K562 (cell line): ENCODE measurements around the gene YIF1A. TPM values are rescaled to one million over a fixed set of nuclear protein-coding genes. Genes with fewer than 3 reads are reported as not detected.

ENCODE experiments used
- ATAC-seq: fragments of 200-7000 bp; cut with Tn5 transposase; 3 replicates; pipeline ENCODE4 v1.9.1; 2020; ENCODE audit warnings: moderate library complexity
- BruUV-seq: library from RNA; stranded (reverse); fragments of 400-500 nt; replicated peaks from 2 replicates; lab custom pipeline; 2021; lab: Mats Ljungman, UMichigan
- CTCF ChIA-PET: fragments of 300-600 bp; formaldehyde crosslinking; extraction: SDS; loops from one replicate; lab custom pipeline; 2021; ENCODE audit warnings: low intra/inter-chr PET ratio; lab: Yijun Ruan, JAX
- POLR2A ChIA-PET: fragments of 300-600, 350-650 bp; sonication (Branson Sonifier 250); formaldehyde crosslinking; extraction: SDS; loops from one replicate; lab custom pipeline; 2021; ENCODE audit warnings: antibody characterized with exemption, inconsistent platforms; lab: Yijun Ruan, JAX
- DNase-seq, 4 experiments: peaks; one replicate each; pipeline versions ENCODE4 v3.0.0 to v3.0.0-alpha.2; 2011 to 2018; ENCODE audit warnings: low spot score in 3 of 4, mixed read lengths in 3 of 4; ENCODE audit errors: extremely low read depth in 1 of 4
- FAIRE-seq: peaks from 2 replicates; lab custom pipeline; 2011; peaks lifted over from hg19 to GRCh38; lab: Jason Lieb, UNC
- H2AFZ ChIP-seq: 2 replicates; pipeline ENCODE4 v1.6.0; 2011; ENCODE audit warnings: low read depth, low read length, control low read depth, inconsistent platforms
- H3K27ac ChIP-seq: fragments of 200-600 bp; 3 replicates; pipeline ENCODE4 v1.8.0; 2011; ENCODE audit warnings: low read depth, mild to moderate bottlenecking, control low read depth, inconsistent platforms, low read length, moderate library complexity, mixed read lengths; ENCODE audit errors: extremely low read depth
- H3K27me3 ChIP-seq, 2 experiments: fragments of 300-600 bp in 1 of 2; 2 replicates in 1 of 2; 3 replicates in 1 of 2; pipeline versions ENCODE4 v1.6.0 to v1.8.0; 2011; ENCODE audit warnings: inconsistent platforms in 2 of 2, low read length in 2 of 2, mild to moderate bottlenecking in 1 of 2, mixed read lengths in 1 of 2, moderate library complexity in 1 of 2; ENCODE audit not compliant: control insufficient read depth in 2 of 2, insufficient read depth in 2 of 2
- H3K36me3 ChIP-seq: fragments of 300-600 bp; 3 replicates; pipeline ENCODE4 v1.8.0; 2011; ENCODE audit warnings: mild to moderate bottlenecking, low read length, inconsistent platforms; ENCODE audit not compliant: control insufficient read depth, insufficient read depth
- H3K4me1 ChIP-seq, 2 experiments: fragments of 200-600 bp in 1 of 2; replicated peaks in 1 of 2; 2 replicates in 1 of 2; 3 replicates in 1 of 2; pipeline versions ENCODE4 v1.5.1 to v1.8.0; 2011; ENCODE audit warnings: inconsistent platforms in 2 of 2, low read length in 2 of 2, mild to moderate bottlenecking in 1 of 2, mixed read lengths in 1 of 2, moderate library complexity in 1 of 2; ENCODE audit not compliant: control insufficient read depth in 2 of 2, insufficient read depth in 2 of 2
- H3K4me2 ChIP-seq: 2 replicates; pipeline ENCODE4 v1.6.1; 2011; ENCODE audit warnings: low read length, control low read depth, inconsistent platforms, mixed read lengths; ENCODE audit not compliant: insufficient read depth
- H3K4me3 ChIP-seq: fragments of 200-600 bp; sonication (generic), shearing (Covaris generic); 2 replicates; pipeline ENCODE4 v1.5.1; 2016; ENCODE audit warnings: control low read depth, inconsistent platforms
- H3K79me2 ChIP-seq: fragments of 200-600 bp; 3 replicates; pipeline ENCODE4 v1.8.0; 2011; ENCODE audit warnings: low read length, inconsistent platforms; ENCODE audit not compliant: control insufficient read depth, insufficient read depth
- H3K9ac ChIP-seq, 2 experiments: 2 replicates each; pipeline versions ENCODE4 v1.6.0 to v1.6.1; 2011; ENCODE audit warnings: low read depth in 2 of 2, low read length in 2 of 2, control low read depth in 1 of 2, inconsistent platforms in 1 of 2, mild to moderate bottlenecking in 1 of 2, mixed read lengths in 1 of 2; ENCODE audit not compliant: insufficient read depth in 1 of 2
- H3K9me1 ChIP-seq: one replicate; pipeline ENCODE4 v1.6.0; 2011; ENCODE audit warnings: inconsistent platforms, mild to moderate bottlenecking, low read length, moderate library complexity; ENCODE audit not compliant: control insufficient read depth, insufficient read depth
- H3K9me3 ChIP-seq: replicated peaks from 2 replicates; pipeline ENCODE4 v1.5.1; 2011; ENCODE audit warnings: low read depth, low read length, inconsistent platforms; ENCODE audit not compliant: control insufficient read depth, insufficient read depth
- H4K20me1 ChIP-seq: replicated peaks from 2 replicates; pipeline ENCODE4 v1.6.1; 2011; ENCODE audit warnings: low read length, inconsistent platforms, mixed read lengths; ENCODE audit not compliant: control insufficient read depth, insufficient read depth
- BCOR ChIP-seq: fragments of 450-650 bp; IDR thresholded peaks from 2 replicates; pipeline ENCODE4 v1.6.1; 2016
- CEBPG ChIP-seq, 3 experiments: fragments of 200-800 bp in 1 of 3; sonication (Bioruptor generic) in 1 of 3; sonication (generic) in 1 of 3; formaldehyde crosslinking in 1 of 3; IDR thresholded peaks in 2 of 3; conservative IDR thresholded peaks in 1 of 3; 2 replicates each; pipeline versions ENCODE4 v1.6.1 to v1.8.0; 2016 to 2022; ENCODE audit warnings: missing compliant biosample characterization in 2 of 3, missing genetic modification characterization in 2 of 3, mild to moderate bottlenecking in 1 of 3, missing genetic modification reagents in 1 of 3
- KDM1A ChIP-seq, 2 experiments: fragments of 450-650 bp; IDR thresholded peaks; 2 replicates each; pipeline ENCODE4 v1.6.1; 2016; ENCODE audit warnings: mild to moderate bottlenecking in 2 of 2
- PCBP2 ChIP-seq: fragments of 200-400 bp; formaldehyde crosslinking; IDR thresholded peaks from 2 replicates; pipeline ENCODE4 v1.6.1; 2018; ENCODE audit warnings: low read length, low read depth, mild to moderate bottlenecking, moderate library complexity; ENCODE audit not compliant: poor library complexity, severe bottlenecking
- POLR3G ChIP-seq: IDR thresholded peaks from 2 replicates; pipeline ENCODE4 v1.6.1; 2011; ENCODE audit not compliant: insufficient read length, insufficient replicate concordance; ENCODE audit errors: extremely low read depth
- RBM25 ChIP-seq: fragments of 200-400 bp; formaldehyde crosslinking; IDR thresholded peaks from 2 replicates; pipeline ENCODE4 v1.6.1; 2018; ENCODE audit warnings: low read length, low read depth, moderate library complexity; ENCODE audit not compliant: severe bottlenecking
- RCOR1 ChIP-seq, 2 experiments: IDR thresholded peaks; 2 replicates each; pipeline ENCODE4 v1.6.1; 2012; ENCODE audit warnings: low read depth in 2 of 2, low read length in 2 of 2, borderline replicate concordance in 1 of 2, improper control_type of control experiment in 1 of 2
- SMARCA5 ChIP-seq: fragments of 450-650 bp; IDR thresholded peaks from 2 replicates; pipeline ENCODE4 v1.6.1; 2016
- THRA ChIP-seq: fragments of 450-650 bp; IDR thresholded peaks from 2 replicates; pipeline ENCODE4 v1.6.1; 2017; ENCODE audit warnings: mild to moderate bottlenecking, moderate library complexity
- ZNF121 ChIP-seq: sonication (generic); formaldehyde crosslinking; conservative IDR thresholded peaks from 2 replicates; pipeline ENCODE4 v1.8.0; 2022; ENCODE audit warnings: missing genetic modification reagents
- ZNF76 ChIP-seq: fragments of 250-450 bp; sonication (Bioruptor Pico); IDR thresholded peaks from 2 replicates; pipeline ENCODE4 v1.4.0; 2020; ENCODE audit warnings: mild to moderate bottlenecking, moderate library complexity, borderline replicate concordance
- WGBS: fragments of 100-300 bp; shearing (Covaris generic); methylation state at CpG from one replicate; pipeline ENCODE4 v1.1.6; 2016; ENCODE audit warnings: low coverage, mixed read lengths; ENCODE audit not compliant: insufficient coverage; ENCODE audit errors: missing lambda C conversion rate; 5-methylcytosine and 5-hydroxymethylcytosine counted together
- in situ Hi-C: fragments of 300-500 bp; cut with MboI; formaldehyde crosslinking; loops from 4 replicates; pipeline ENCODE4 v1.15.0; 2018; ENCODE audit warnings: inconsistent platforms, mixed read lengths
- intact Hi-C: fragments of 100-400 bp; cut with micrococcal nuclease; formaldehyde crosslinking; loops from 2 replicates; pipeline ENCODE4 v1.14.2; 2022
- polyA plus RNA-seq, 8 experiments: library from polyadenylated mRNA; depleted of rRNA in 4 of 8; stranded (reverse) in 5 of 8; unstranded in 3 of 8; fragments of >200 nt; fragmentation: Nextera tagmentation in 2 of 8; fragmentation: Illumina TruSeq in 1 of 8; extraction: Ambion mirVana in 2 of 8; extraction: Trizol in 1 of 8; gene quantifications; 2 replicates each; pipeline versions ENCODE4 v1.2.1 to v1.2.3, GENCODE V29; 2011 to 2014; ENCODE audit warnings: inconsistent platforms in 1 of 8, missing spikeins in 1 of 8
- total RNA-seq, 7 experiments: library from RNA; depleted of rRNA in 6 of 7; stranded (reverse); fragments of >200 nt in 6 of 7; fragmentation: Illumina TruSeq in 2 of 7; extraction: Trizol in 2 of 7; gene quantifications; 2 replicates each; pipeline versions ENCODE4 v1.2.1 to v1.2.3, GENCODE V29; 2011 to 2021; ENCODE audit warnings: low replicate concordance in 1 of 7
- TF ChIP-seq, protein P1 (sequence below): fragments of 250-450 bp; sonication (Bioruptor Pico); IDR thresholded peaks from 2 replicates; pipeline ENCODE4 v1.8.0; 2021; ENCODE audit warnings: borderline replicate concordance, mild to moderate bottlenecking, moderate library complexity; ENCODE audit not compliant: poor library complexity, severe bottlenecking
- TF ChIP-seq, protein P2 (sequence below): fragments of 250-450 bp; sonication (Bioruptor Pico); IDR thresholded peaks from 2 replicates; pipeline ENCODE4 v1.4.0; 2020; ENCODE audit warnings: mild to moderate bottlenecking, moderate library complexity

The YIF1A gene
- total and polyA plus RNA-seq, 9 of the 15 experiments (the other 6 are each of a cell fraction or from before 2014, with no cell fraction given): 8.6 to 121 (median 77.2) TPM

GRCh38 chr11:66332371-66333219 is 43.7 kb upstream of the YIF1A start:
- ATAC-seq: no peak
- H3K4me3 ChIP-seq: no peak overlapping the region
- DNase-seq: no peak
- ChIA-PET CTCF (interaction anchor here (0.9 kb wide), 1 partner anchor 76 kb away, joined by 3 read pairs; no protein-coding TSS in a partner anchor), POLR2A (interaction anchor here (0.9 to 1.5 kb wide), 3 partner anchors 9 to 24 kb away, joined by 3 to 6 read pairs (median 4); no protein-coding TSS in a partner anchor)
- H3K4me1 ChIP-seq: peaks cover 27 to 80% of the 10 kb centered on the region in 2 experiments
- FAIRE-seq: no peak
- no peak overlapping the region for H3K4me2 ChIP-seq
- no TSS peak for BruUV-seq
- intact Hi-C loops: no loop called here
- H3K9ac ChIP-seq: peak overlapping the region in 1 of 2 experiments; percentile 61; a peak in 2 of 4 replicates
- in situ Hi-C loops: no loop called here
- H3K36me3 ChIP-seq: peaks cover 8% of the 10 kb centered on the region; the same call in 1 of the 3 replicates
- WGBS: 43% methylated on average over 17 of the region's 18 CpGs
- H3K27me3 ChIP-seq: no peaks in the 10 kb centered on the region
- no peaks in the 10 kb centered on the region for H3K9me3 ChIP-seq
- H3K79me2 ChIP-seq: no peaks in the 10 kb centered on the region
- H3K9me1 ChIP-seq: no peaks in the 10 kb centered on the region
- H4K20me1 ChIP-seq: 0 out of 2 replicates have a peak, but pooled peaks cover 3% of the 10 kb centered on the region
- H2AFZ ChIP-seq: no peak overlapping the region
- no peak overlapping the region for H3K27ac ChIP-seq
- 0 out of 4 replicates have a peak, but pooled peaks of 1 of the 2 experiments have one; percentile 41 for TF ChIP-seq KDM1A (IDR thresholded peaks at IDR 0.05)
- TF ChIP-seq ZNF121 (CRISPR knock-in tag): peak; percentile 49
- TF ChIP-seq, protein P1, sequence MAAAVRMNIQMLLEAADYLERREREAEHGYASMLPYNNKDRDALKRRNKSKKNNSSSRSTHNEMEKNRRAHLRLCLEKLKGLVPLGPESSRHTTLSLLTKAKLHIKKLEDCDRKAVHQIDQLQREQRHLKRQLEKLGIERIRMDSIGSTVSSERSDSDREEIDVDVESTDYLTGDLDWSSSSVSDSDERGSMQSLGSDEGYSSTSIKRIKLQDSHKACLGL (CRISPR knock-in tag): no peak
- TF ChIP-seq, protein P2, sequence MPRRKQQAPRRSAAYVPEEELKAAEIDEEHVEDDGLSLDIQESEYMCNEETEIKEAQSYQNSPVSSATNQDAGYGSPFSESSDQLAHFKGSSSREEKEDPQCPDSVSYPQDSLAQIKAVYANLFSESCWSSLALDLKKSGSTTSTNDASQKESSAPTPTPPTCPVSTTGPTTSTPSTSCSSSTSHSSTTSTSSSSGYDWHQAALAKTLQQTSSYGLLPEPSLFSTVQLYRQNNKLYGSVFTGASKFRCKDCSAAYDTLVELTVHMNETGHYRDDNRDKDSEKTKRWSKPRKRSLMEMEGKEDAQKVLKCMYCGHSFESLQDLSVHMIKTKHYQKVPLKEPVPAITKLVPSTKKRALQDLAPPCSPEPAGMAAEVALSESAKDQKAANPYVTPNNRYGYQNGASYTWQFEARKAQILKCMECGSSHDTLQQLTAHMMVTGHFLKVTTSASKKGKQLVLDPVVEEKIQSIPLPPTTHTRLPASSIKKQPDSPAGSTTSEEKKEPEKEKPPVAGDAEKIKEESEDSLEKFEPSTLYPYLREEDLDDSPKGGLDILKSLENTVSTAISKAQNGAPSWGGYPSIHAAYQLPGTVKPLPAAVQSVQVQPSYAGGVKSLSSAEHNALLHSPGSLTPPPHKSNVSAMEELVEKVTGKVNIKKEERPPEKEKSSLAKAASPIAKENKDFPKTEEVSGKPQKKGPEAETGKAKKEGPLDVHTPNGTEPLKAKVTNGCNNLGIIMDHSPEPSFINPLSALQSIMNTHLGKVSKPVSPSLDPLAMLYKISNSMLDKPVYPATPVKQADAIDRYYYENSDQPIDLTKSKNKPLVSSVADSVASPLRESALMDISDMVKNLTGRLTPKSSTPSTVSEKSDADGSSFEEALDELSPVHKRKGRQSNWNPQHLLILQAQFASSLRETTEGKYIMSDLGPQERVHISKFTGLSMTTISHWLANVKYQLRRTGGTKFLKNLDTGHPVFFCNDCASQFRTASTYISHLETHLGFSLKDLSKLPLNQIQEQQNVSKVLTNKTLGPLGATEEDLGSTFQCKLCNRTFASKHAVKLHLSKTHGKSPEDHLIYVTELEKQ (CRISPR knock-in tag): no peak
- no peak for TF ChIP-seq PCBP2
- no peak for TF ChIP-seq THRA
- peak; percentile 33; the same call in 1 of the 2 replicates for TF ChIP-seq SMARCA5
- peak in 1 of 2 experiments; percentile 17; a peak in 1 of 4 replicates for TF ChIP-seq RCOR1 (IDR thresholded peaks at IDR 0.05; ENCODE audit: borderline replicate concordance in 1 of 2, low read depth in 2 of 2, low read length in 2 of 2)
- TF ChIP-seq POLR3G: no peak
- peak; percentile 74 for TF ChIP-seq RBM25
- peak; percentile 74 for TF ChIP-seq BCOR
- TF ChIP-seq ZNF76 (CRISPR knock-in tag): no peak
- TF ChIP-seq CEBPG (CRISPR knock-in tag; IDR thresholded peaks at IDR 0.05): no peak
- no peak for TF ChIP-seq CEBPG (tag; conservative IDR thresholded peaks at IDR 0.05 in 1 of 2, IDR thresholded peaks at IDR 0.05 in 1 of 2)
